Loucy (cell line): ENCODE results near the gene FTCD.

Experiments
- H2AFZ ChIP-seq: fragments of 200-600 bp; sonication (generic); 2 replicates; pipeline ENCODE4 v1.6.0; 2016; ENCODE audit warnings: antibody characterized with exemption, mild to moderate bottlenecking, low read length, moderate library complexity
- H3F3A ChIP-seq: fragments of 200-600 bp; 2 replicates; pipeline ENCODE4 v1.6.0; 2016; ENCODE audit warnings: antibody characterized with exemption, low read depth, mild to moderate bottlenecking
- H3K27me3 ChIP-seq: fragments of 200-600 bp; sonication (generic); 2 replicates; pipeline ENCODE4 v1.6.1; 2014; ENCODE audit warnings: low read length, mild to moderate bottlenecking; ENCODE audit not compliant: insufficient read depth, poor library complexity, severe bottlenecking
- H3K36me3 ChIP-seq: fragments of 200-600 bp; sonication (generic); 2 replicates; pipeline ENCODE4 v1.6.1; 2016; ENCODE audit warnings: low read length; ENCODE audit not compliant: insufficient read depth
- H3K4me1 ChIP-seq: fragments of 200-600 bp; sonication (generic); 2 replicates; pipeline ENCODE4 v1.5.1; 2014; ENCODE audit warnings: low read length, mild to moderate bottlenecking; ENCODE audit not compliant: insufficient read depth, poor library complexity, severe bottlenecking
- H3K4me2 ChIP-seq: fragments of 200-600 bp; sonication (generic); 2 replicates; pipeline ENCODE4 v1.6.0; 2014; ENCODE audit warnings: antibody characterized with exemption, low read length, low read depth, mild to moderate bottlenecking; ENCODE audit not compliant: poor library complexity, severe bottlenecking
- H3K4me3 ChIP-seq: fragments of 200-600 bp; sonication (generic); 2 replicates; pipeline ENCODE4 v1.5.1; 2014; ENCODE audit warnings: low read length, mild to moderate bottlenecking, mixed read lengths; ENCODE audit not compliant: poor library complexity, severe bottlenecking
- H3K79me2 ChIP-seq: fragments of 200-600 bp; sonication (generic); 2 replicates; pipeline ENCODE4 v1.6.1; 2014; ENCODE audit warnings: low read length; ENCODE audit not compliant: insufficient read depth
- H3K9ac ChIP-seq: fragments of 200-600 bp; sonication (generic); 2 replicates; pipeline ENCODE4 v1.6.0; 2014; ENCODE audit warnings: mild to moderate bottlenecking, low read depth, low read length, moderate library complexity; ENCODE audit not compliant: poor library complexity, severe bottlenecking
- H3K9me2 ChIP-seq: fragments of 200-600 bp; sonication (generic); replicated peaks from 2 replicates; pipeline ENCODE4 v1.6.1; 2016; ENCODE audit warnings: low read depth, low read length, mixed read lengths
- H3K9me3 ChIP-seq: fragments of 200-600 bp; sonication (generic); 2 replicates; pipeline ENCODE4 v1.6.1; 2014; ENCODE audit warnings: mild to moderate bottlenecking, antibody characterized with exemption, low read length, low read depth; ENCODE audit not compliant: insufficient read depth
- H4K20me1 ChIP-seq: fragments of 200-600 bp; sonication (generic); 2 replicates; pipeline ENCODE4 v1.6.0; 2014; ENCODE audit warnings: antibody characterized with exemption, low read length, mild to moderate bottlenecking; ENCODE audit not compliant: insufficient read depth, poor library complexity, severe bottlenecking
- EZH2phosphoT487 ChIP-seq: fragments of 200-600 bp; IDR thresholded peaks from 2 replicates; pipeline ENCODE4 v1.6.1; 2018; ENCODE audit warnings: antibody characterized with exemption, mild to moderate bottlenecking, moderate library complexity, borderline replicate concordance
- TF ChIP-seq, protein P1 (sequence below): fragments of 200-600 bp; sonication (generic); conservative IDR thresholded peaks from 2 replicates; pipeline ENCODE4 v1.5.1; 2014; ENCODE audit warnings: mild to moderate bottlenecking, antibody characterized with exemption, low read length

The FTCD gene

DNA sequence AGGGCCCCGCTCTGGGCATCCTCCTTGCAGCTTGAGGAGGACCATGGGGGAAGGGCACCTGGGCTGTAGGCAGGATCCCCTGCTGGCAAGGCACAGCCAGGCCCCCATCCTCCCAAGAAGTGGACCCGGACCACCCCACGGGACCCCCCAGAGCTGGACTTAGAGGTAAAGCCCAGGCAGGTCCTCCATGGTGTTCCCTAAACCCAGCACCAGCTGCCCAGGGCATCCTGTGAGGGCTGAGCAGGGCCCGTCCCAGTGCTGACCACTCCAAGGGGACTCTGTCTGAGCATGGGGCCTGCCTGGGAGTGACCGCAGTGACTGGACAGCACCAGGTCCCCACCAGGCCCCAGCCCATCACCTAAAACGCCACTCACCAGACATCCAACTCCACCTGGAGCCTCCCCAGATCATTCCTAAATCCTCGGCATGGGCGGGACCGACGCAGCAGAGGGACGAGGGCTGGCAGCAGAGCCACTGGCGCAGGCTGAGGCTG is 36.2 kb downstream of the FTCD start:
- H2AFZ ChIP-seq: no peak overlapping the region
- H3K9me2 ChIP-seq: no peaks in the 10 kb centered on the region
- no peak overlapping the region for H3K4me3 ChIP-seq
- TF ChIP-seq EZH2phosphoT487: no peak
- TF ChIP-seq, protein P1, sequence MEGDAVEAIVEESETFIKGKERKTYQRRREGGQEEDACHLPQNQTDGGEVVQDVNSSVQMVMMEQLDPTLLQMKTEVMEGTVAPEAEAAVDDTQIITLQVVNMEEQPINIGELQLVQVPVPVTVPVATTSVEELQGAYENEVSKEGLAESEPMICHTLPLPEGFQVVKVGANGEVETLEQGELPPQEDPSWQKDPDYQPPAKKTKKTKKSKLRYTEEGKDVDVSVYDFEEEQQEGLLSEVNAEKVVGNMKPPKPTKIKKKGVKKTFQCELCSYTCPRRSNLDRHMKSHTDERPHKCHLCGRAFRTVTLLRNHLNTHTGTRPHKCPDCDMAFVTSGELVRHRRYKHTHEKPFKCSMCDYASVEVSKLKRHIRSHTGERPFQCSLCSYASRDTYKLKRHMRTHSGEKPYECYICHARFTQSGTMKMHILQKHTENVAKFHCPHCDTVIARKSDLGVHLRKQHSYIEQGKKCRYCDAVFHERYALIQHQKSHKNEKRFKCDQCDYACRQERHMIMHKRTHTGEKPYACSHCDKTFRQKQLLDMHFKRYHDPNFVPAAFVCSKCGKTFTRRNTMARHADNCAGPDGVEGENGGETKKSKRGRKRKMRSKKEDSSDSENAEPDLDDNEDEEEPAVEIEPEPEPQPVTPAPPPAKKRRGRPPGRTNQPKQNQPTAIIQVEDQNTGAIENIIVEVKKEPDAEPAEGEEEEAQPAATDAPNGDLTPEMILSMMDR: no peak
- no peaks in the 10 kb centered on the region for H4K20me1 ChIP-seq
- no peaks in the 10 kb centered on the region for H3K4me1 ChIP-seq
- no peak overlapping the region for H3K4me2 ChIP-seq
- H3K36me3 ChIP-seq: no peaks in the 10 kb centered on the region
- peaks cover 28% of the 10 kb centered on the region; the same call in 1 of the 2 replicates for H3K9me3 ChIP-seq
- no peaks in the 10 kb centered on the region for H3K79me2 ChIP-seq
- H3F3A ChIP-seq: no peaks in the 10 kb centered on the region
- H3K9ac ChIP-seq: no peak overlapping the region
- no peaks in the 10 kb centered on the region for H3K27me3 ChIP-seq

DNA sequence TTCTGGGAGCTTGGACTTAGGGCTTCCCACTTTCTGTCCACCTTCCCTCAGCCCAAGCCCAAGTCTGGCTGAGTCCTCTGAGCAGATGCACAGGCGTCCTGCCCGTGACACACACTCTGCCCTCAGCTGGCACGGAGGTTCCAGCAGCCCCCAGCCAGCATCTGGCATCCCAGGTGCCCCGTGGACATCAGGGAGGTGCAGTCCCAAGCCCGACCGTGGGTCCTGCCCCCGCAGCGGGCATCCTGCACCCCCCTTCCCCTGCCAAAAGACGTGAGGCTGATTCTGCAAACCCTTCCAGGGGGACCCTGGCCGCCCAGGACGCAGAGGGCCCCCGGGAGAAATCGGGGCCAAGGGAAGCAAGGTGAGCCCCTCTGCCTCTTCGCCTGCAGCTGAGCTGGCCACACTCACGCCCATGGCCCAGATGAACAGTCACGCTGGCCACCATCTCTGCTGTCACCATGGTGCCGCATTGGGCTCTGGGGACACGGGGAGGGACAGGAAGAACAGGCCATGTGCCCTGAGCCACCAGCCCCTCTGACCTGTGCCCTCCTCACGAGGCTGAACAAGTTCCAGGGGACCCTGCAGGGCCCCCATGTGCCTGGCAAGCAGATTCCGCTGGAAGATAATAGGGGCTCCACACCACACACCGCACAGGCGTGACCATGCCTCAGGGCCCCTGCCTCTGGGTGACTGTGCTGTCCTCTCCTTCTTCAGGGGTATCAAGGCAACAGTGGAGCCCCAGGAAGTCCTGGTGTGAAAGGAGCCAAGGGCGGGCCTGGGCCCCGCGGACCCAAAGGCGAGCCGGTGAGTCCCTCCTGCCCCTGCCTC is 36.8 kb downstream of the FTCD start:
- Histone ChIP-seq H3F3A (no peaks in the 10 kb centered on the region), H3K4me3 (no peak overlapping the region), H3K27me3 (no peaks in the 10 kb centered on the region), H4K20me1 (no peaks in the 10 kb centered on the region), H3K9me3 (peaks cover 28% of the 10 kb centered on the region; the same call in 1 of the 2 replicates), H2AFZ (no peak overlapping the region), H3K79me2 (no peaks in the 10 kb centered on the region), H3K4me1 (no peaks in the 10 kb centered on the region), H3K9ac (no peak overlapping the region), H3K36me3 (no peaks in the 10 kb centered on the region), H3K4me2 (no peak overlapping the region), H3K9me2 (no peaks in the 10 kb centered on the region)
- TF ChIP-seq, protein P1: no peak
- TF ChIP-seq EZH2phosphoT487: no peak

DNA sequence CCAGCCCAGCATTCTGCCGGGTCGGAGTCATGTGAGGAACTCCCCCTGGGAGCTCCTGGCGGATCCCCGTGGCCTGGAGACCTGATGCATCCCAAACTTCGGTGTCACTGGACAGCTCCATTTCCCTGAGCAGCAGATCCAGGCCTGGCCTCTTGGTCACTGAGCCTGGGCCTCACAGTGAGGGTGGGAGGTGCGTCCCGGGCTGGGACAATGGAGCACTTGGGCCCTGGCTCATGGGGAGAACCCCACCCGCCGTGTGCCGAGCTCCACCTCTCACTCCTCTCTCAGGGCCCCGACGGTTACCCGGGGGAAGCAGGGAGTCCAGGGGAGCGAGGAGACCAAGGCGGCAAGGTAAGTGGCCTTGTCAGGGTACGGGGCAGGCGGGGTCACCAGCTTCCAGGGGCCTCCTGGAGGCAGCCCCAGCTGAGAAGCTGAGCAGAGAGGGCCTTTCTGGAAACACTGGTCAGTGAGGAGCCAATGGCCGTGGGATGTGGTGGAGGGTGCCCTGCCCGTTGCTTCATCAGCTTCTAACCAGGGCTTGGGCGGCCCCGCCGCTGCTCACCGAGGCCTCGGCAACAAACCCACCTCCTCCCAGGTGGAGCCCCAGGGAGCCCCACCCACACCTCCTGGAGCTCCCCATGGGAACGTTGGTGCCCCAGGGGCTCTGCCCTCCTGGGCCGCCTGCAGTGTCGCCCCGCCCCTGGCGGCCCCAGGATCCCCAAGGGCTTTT is 37.6 kb downstream of the FTCD start:
- Histone ChIP-seq H3K36me3 (no peaks in the 10 kb centered on the region), H3K9ac (no peak overlapping the region), H3K4me2 (no peak overlapping the region), H3K4me1 (no peaks in the 10 kb centered on the region), H3K27me3 (no peaks in the 10 kb centered on the region), H3K9me3 (peaks cover 26% of the 10 kb centered on the region; the same call in 1 of the 2 replicates), H3F3A (no peaks in the 10 kb centered on the region), H3K9me2 (no peaks in the 10 kb centered on the region), H4K20me1 (no peaks in the 10 kb centered on the region), H3K79me2 (no peaks in the 10 kb centered on the region), H2AFZ (no peak overlapping the region), H3K4me3 (no peak overlapping the region)
- no peak for TF ChIP-seq EZH2phosphoT487
- TF ChIP-seq, protein P1: no peak
